ENCODE results near the gene HS6ST1.
A peak's percentile ranks its signal among the peaks of the same experiment; 100 is the strongest.

Gene HS6ST1

DNA sequence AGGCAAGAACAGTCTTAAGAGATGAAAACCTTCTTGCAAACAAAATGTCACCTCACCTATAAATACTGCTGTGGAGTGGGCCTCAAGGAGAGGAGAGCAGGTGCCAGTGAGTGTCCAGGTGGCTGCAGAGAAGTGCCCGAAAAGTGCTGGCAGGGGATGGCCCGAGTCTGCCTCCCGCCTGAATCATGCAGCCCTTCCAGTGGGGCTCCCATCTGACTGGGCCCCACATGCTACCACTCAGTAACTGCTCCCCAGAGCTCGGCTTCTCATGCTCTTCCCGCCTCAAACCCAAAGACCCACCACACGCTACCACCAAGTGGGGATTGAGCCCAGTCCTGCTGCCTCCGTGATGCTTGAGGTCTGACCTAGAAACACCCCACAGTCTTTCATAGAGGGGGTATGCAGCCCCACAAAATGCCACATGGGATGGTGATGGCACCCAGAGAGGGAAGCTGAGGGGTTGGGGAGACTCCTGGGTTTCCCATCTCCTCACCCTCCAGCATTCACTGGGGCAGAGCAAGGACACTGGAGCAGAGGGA lies 7.4 kb downstream of the HS6ST1 start:
- no peak overlapping the region for H2AFZ ChIP-seq (ENCODE audit: low read depth, low read length)
- DNase-seq (no peak), ATAC-seq (ENCODE audit: insufficient read depth, low read depth) (no peak)
- peaks cover 74% of the 10 kb centered on the region for H3K4me1 ChIP-seq (ENCODE audit: insufficient read depth, low read length)
- H3K36me3 ChIP-seq (ENCODE audit: insufficient read depth, low read length), result peaks cover 98% of the 10 kb centered on the region
- no peak overlapping the region for H3K4me3 ChIP-seq (ENCODE audit: low read depth in 1 of 2, low read length in 2 of 2)
- H3K27me3 ChIP-seq (ENCODE audit: insufficient read depth, low read length, poor library complexity), result no peaks in the 10 kb centered on the region
- no peak for TF ChIP-seq EZH2 (IDR thresholded peaks at IDR 0.05; ENCODE audit: borderline replicate concordance, low read depth, low read length, severe bottlenecking)
- TF ChIP-seq, protein P1, sequence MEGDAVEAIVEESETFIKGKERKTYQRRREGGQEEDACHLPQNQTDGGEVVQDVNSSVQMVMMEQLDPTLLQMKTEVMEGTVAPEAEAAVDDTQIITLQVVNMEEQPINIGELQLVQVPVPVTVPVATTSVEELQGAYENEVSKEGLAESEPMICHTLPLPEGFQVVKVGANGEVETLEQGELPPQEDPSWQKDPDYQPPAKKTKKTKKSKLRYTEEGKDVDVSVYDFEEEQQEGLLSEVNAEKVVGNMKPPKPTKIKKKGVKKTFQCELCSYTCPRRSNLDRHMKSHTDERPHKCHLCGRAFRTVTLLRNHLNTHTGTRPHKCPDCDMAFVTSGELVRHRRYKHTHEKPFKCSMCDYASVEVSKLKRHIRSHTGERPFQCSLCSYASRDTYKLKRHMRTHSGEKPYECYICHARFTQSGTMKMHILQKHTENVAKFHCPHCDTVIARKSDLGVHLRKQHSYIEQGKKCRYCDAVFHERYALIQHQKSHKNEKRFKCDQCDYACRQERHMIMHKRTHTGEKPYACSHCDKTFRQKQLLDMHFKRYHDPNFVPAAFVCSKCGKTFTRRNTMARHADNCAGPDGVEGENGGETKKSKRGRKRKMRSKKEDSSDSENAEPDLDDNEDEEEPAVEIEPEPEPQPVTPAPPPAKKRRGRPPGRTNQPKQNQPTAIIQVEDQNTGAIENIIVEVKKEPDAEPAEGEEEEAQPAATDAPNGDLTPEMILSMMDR (IDR thresholded peaks at IDR 0.05; ENCODE audit: borderline replicate concordance, extremely low read depth, low read length, poor library complexity, severe bottlenecking), result no peak
- H3K79me2 ChIP-seq (ENCODE audit: insufficient read depth, low read length), result peaks cover 100% of the 10 kb centered on the region
- H3K9me3 ChIP-seq (ENCODE audit: insufficient read depth, low read length, severe bottlenecking), result no peaks in the 10 kb centered on the region
- H4K20me1 ChIP-seq (ENCODE audit: insufficient read depth, low read length), result peaks cover 100% of the 10 kb centered on the region
- H3K27ac ChIP-seq (ENCODE audit: low read length), result no peak overlapping the region
- no peak overlapping the region for H3K9ac ChIP-seq (ENCODE audit: low read depth, low read length)
- peak overlapping the region; percentile 88 for H3K4me2 ChIP-seq (ENCODE audit: insufficient read depth, low read length)

DNA sequence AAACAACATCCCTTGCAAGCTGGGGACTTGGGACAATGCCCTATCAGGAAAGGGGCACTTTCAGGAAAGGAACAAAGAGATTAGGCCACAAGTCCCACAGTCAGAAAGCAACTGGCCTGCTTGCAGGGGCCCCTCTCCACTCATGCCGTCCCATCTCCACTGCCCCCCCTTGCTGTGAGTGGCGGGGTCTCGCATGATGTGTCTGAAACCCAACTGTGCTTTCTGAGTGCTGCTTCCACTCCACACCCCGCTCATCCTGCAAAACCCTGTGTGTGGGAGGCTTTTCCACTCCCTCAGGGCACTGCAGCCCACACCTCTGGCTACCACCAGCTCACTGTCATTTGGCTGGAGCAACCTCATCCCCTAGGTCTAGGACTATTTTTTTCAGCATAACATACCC lies 7.9 kb downstream of the HS6ST1 start:
- no peak overlapping the region for H3K9ac ChIP-seq (ENCODE audit: low read depth, low read length)
- no peaks in the 10 kb centered on the region for H3K9me3 ChIP-seq (ENCODE audit: insufficient read depth, low read length, severe bottlenecking)
- peak overlapping the region; percentile 88; the same call in 1 of the 2 replicates for H3K4me2 ChIP-seq (ENCODE audit: insufficient read depth, low read length)
- TF ChIP-seq, protein P1 (IDR thresholded peaks at IDR 0.05; ENCODE audit: borderline replicate concordance, extremely low read depth, low read length, poor library complexity, severe bottlenecking), result no peak
- TF ChIP-seq EZH2 (IDR thresholded peaks at IDR 0.05; ENCODE audit: borderline replicate concordance, low read depth, low read length, severe bottlenecking), result no peak
- H3K27ac ChIP-seq (ENCODE audit: low read length), result no peak overlapping the region
- no peak overlapping the region for H3K4me3 ChIP-seq (ENCODE audit: low read depth in 1 of 2, low read length in 2 of 2)
- H2AFZ ChIP-seq (ENCODE audit: low read depth, low read length), result no peak overlapping the region
- H3K4me1 ChIP-seq (ENCODE audit: insufficient read depth, low read length), result peaks cover 73% of the 10 kb centered on the region
- peaks cover 100% of the 10 kb centered on the region for H4K20me1 ChIP-seq (ENCODE audit: insufficient read depth, low read length)
- H3K27me3 ChIP-seq (ENCODE audit: insufficient read depth, low read length, poor library complexity), result no peaks in the 10 kb centered on the region
- no peak for DNase-seq
- H3K36me3 ChIP-seq (ENCODE audit: insufficient read depth, low read length), result peaks cover 98% of the 10 kb centered on the region
- no peak for ATAC-seq (ENCODE audit: insufficient read depth, low read depth)
- H3K79me2 ChIP-seq (ENCODE audit: insufficient read depth, low read length), result peaks cover 100% of the 10 kb centered on the region

DNA sequence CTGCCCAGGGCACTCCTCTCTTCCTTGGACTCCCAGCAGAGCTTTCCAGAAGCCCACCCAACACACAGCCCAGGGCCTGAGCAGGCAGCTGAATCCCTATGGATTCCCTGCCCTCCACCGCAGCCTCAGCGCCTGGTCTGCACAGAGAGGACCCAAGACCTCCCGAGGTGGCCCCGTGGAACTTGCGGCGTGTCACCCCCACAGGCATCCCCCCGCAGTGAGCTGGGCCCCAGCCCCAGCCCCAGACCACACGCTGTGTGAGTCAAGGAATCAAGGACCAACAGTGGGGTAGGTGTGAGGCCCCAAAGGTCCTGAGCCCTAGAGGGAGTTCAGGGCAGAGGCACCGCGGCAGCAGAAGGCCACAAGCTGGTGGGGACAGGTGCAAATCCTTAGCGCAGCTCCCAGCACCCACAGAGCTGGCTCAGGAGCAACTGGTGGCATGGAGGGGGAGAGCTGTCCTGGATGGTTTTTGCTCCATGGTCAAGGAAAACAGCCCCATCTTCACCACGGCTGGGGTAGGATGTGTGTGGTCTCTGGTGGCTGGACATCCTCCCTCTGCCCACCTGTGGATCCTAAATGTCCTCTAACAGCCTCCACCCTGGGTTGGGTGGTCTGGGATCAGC lies 8.5 kb downstream of the HS6ST1 start:
- TF ChIP-seq, protein P1 (IDR thresholded peaks at IDR 0.05; ENCODE audit: borderline replicate concordance, extremely low read depth, low read length, poor library complexity, severe bottlenecking), result no peak
- no peak for TF ChIP-seq EZH2 (IDR thresholded peaks at IDR 0.05; ENCODE audit: borderline replicate concordance, low read depth, low read length, severe bottlenecking)
- peak overlapping the region; percentile 88; the same call in 1 of the 2 replicates for H3K4me2 ChIP-seq (ENCODE audit: insufficient read depth, low read length)
- H3K4me3 ChIP-seq (ENCODE audit: low read depth in 1 of 2, low read length in 2 of 2), result no peak overlapping the region
- H2AFZ ChIP-seq (ENCODE audit: low read depth, low read length), result no peak overlapping the region
- H3K36me3 ChIP-seq (ENCODE audit: insufficient read depth, low read length), result peaks cover 97% of the 10 kb centered on the region
- peaks cover 100% of the 10 kb centered on the region for H4K20me1 ChIP-seq (ENCODE audit: insufficient read depth, low read length)
- no peak overlapping the region for H3K9ac ChIP-seq (ENCODE audit: low read depth, low read length)
- DNase-seq, result no peak
- ATAC-seq (ENCODE audit: insufficient read depth, low read depth), result no peak
- no peaks in the 10 kb centered on the region for H3K9me3 ChIP-seq (ENCODE audit: insufficient read depth, low read length, severe bottlenecking)
- H3K79me2 ChIP-seq (ENCODE audit: insufficient read depth, low read length), result peaks cover 100% of the 10 kb centered on the region
- H3K27ac ChIP-seq (ENCODE audit: low read length), result no peak overlapping the region
- H3K4me1 ChIP-seq (ENCODE audit: insufficient read depth, low read length), result peaks cover 71% of the 10 kb centered on the region
- no peaks in the 10 kb centered on the region for H3K27me3 ChIP-seq (ENCODE audit: insufficient read depth, low read length, poor library complexity)
